ENCODE measurements around the gene EYA4.
A peak's percentile ranks its signal among the peaks of the same experiment; 100 is the strongest.

EYA4 gene

GRCh38 chr6:133241086-133241900 lies at the start of gene EYA4:
Gene EYA4 (plus strand): TSS chr6:133241357. CDS start chr6:133274781, 33,424 bp downstream.
- Histone ChIP-seq H3K4me3 (peak within 1 kb of the TSS; percentile 55), H3K4me1 (peaks cover 8% of the 10 kb centered on the region), H3K36me3 (replicated peaks) (no peaks in the 10 kb centered on the region), H3K27me3 (ENCODE audit: low read depth) (no peaks in the 10 kb centered on the region), H3K9me3 (no peaks in the 10 kb centered on the region)
- in situ Hi-C loops (cut with MboI; ENCODE audit: low sequenced_read_pairs): no loop called here
- peak; percentile 38 to 69 for DNase-seq (ENCODE audit: low spot score in 2 of 2)

- DNase-seq (ENCODE audit: low spot score in 2 of 2): no peak
- Histone ChIP-seq H3K4me3 (no peak overlapping the region), H3K36me3 (replicated peaks) (no peaks in the 10 kb centered on the region), H3K4me1 (no peaks in the 10 kb centered on the region), H3K27me3 (ENCODE audit: low read depth) (no peaks in the 10 kb centered on the region), H3K9me3 (no peaks in the 10 kb centered on the region)
- in situ Hi-C loops (cut with MboI; ENCODE audit: low sequenced_read_pairs): loop anchor here (25.0 kb wide), 1 partner anchor 369 kb away; no protein-coding TSS in a partner anchor
Measured at GRCh38 chr6:133193396-133193795, 47.8 kb upstream of the EYA4 start.

GRCh38 chr6:133198725-133199124 lies 42.4 kb upstream of the EYA4 start:
- H3K36me3 ChIP-seq (replicated peaks): no peaks in the 10 kb centered on the region
- in situ Hi-C loops (cut with MboI; ENCODE audit: low sequenced_read_pairs): loop anchor here (25.0 kb wide), 1 partner anchor 364 kb away; no protein-coding TSS in a partner anchor
- H3K27me3 ChIP-seq (ENCODE audit: low read depth): no peaks in the 10 kb centered on the region
- no peak overlapping the region for H3K4me3 ChIP-seq
- H3K4me1 ChIP-seq: no peaks in the 10 kb centered on the region
- H3K9me3 ChIP-seq: no peaks in the 10 kb centered on the region
- DNase-seq (ENCODE audit: low spot score in 2 of 2): no peak

GRCh38 chr6:133201231-133201630 lies 39.9 kb upstream of the EYA4 start:
- Histone ChIP-seq H3K9me3 (no peaks in the 10 kb centered on the region), H3K4me3 (no peak overlapping the region), H3K36me3 (replicated peaks) (no peaks in the 10 kb centered on the region), H3K27me3 (ENCODE audit: low read depth) (no peaks in the 10 kb centered on the region), H3K4me1 (no peaks in the 10 kb centered on the region)
- in situ Hi-C loops (cut with MboI; ENCODE audit: low sequenced_read_pairs): no loop called here
- DNase-seq (ENCODE audit: low spot score in 2 of 2): no peak

- DNase-seq (ENCODE audit: low spot score in 2 of 2): no peak
- Histone ChIP-seq H3K9me3 (no peaks in the 10 kb centered on the region), H3K36me3 (replicated peaks) (no peaks in the 10 kb centered on the region), H3K4me1 (no peaks in the 10 kb centered on the region), H3K4me3 (no peak overlapping the region), H3K27me3 (ENCODE audit: low read depth) (no peaks in the 10 kb centered on the region)
- in situ Hi-C loops (cut with MboI; ENCODE audit: low sequenced_read_pairs): no loop called here
Measured at GRCh38 chr6:133202610-133203343, 38.4 kb upstream of the EYA4 start.

GRCh38 chr6:133203344-133203697 lies 37.8 kb upstream of the EYA4 start:
- no peaks in the 10 kb centered on the region for H3K9me3 ChIP-seq
- in situ Hi-C loops (cut with MboI; ENCODE audit: low sequenced_read_pairs): no loop called here
- no peak for DNase-seq (ENCODE audit: low spot score in 2 of 2)

GRCh38 chr6:133205304-133205703 lies 35.9 kb upstream of the EYA4 start:
- Histone ChIP-seq H3K4me1 (no peaks in the 10 kb centered on the region), H3K27me3 (ENCODE audit: low read depth) (no peaks in the 10 kb centered on the region), H3K36me3 (replicated peaks) (no peaks in the 10 kb centered on the region), H3K4me3 (no peak overlapping the region), H3K9me3 (no peaks in the 10 kb centered on the region)
- in situ Hi-C loops (cut with MboI; ENCODE audit: low sequenced_read_pairs): no loop called here
- no peak for DNase-seq (ENCODE audit: low spot score in 2 of 2)

More at GRCh38 chr6:133203344-133203697, 37.8 kb upstream of the EYA4 start:
- Histone ChIP-seq H3K4me1 (no peaks in the 10 kb centered on the region), H3K27me3 (ENCODE audit: low read depth) (no peaks in the 10 kb centered on the region), H3K4me3 (no peak overlapping the region), H3K36me3 (replicated peaks) (no peaks in the 10 kb centered on the region)

GRCh38 chr6:133206942-133207341 lies 34.2 kb upstream of the EYA4 start:
- no peaks in the 10 kb centered on the region for H3K27me3 ChIP-seq (ENCODE audit: low read depth)
- no peak overlapping the region for H3K4me3 ChIP-seq
- no peaks in the 10 kb centered on the region for H3K36me3 ChIP-seq (replicated peaks)
- DNase-seq (ENCODE audit: low spot score in 2 of 2): no peak
- H3K9me3 ChIP-seq: no peaks in the 10 kb centered on the region
- in situ Hi-C loops (cut with MboI; ENCODE audit: low sequenced_read_pairs): no loop called here
- H3K4me1 ChIP-seq: no peaks in the 10 kb centered on the region

- Histone ChIP-seq H3K4me3 (no peak overlapping the region), H3K9me3 (no peaks in the 10 kb centered on the region), H3K27me3 (ENCODE audit: low read depth) (no peaks in the 10 kb centered on the region), H3K4me1 (no peaks in the 10 kb centered on the region), H3K36me3 (replicated peaks) (no peaks in the 10 kb centered on the region)
- in situ Hi-C loops (cut with MboI; ENCODE audit: low sequenced_read_pairs): no loop called here
- DNase-seq (ENCODE audit: low spot score in 2 of 2): no peak
Measured at GRCh38 chr6:133207754-133208153, 33.4 kb upstream of the EYA4 start.

- in situ Hi-C loops (cut with MboI; ENCODE audit: low sequenced_read_pairs): no loop called here
- H3K27me3 ChIP-seq (ENCODE audit: low read depth): no peaks in the 10 kb centered on the region
Measured at GRCh38 chr6:133208183-133208755, 32.9 kb upstream of the EYA4 start.

GRCh38 chr6:133214267-133214666 lies 26.9 kb upstream of the EYA4 start:
- no peaks in the 10 kb centered on the region for H3K4me1 ChIP-seq
- in situ Hi-C loops (cut with MboI; ENCODE audit: low sequenced_read_pairs): no loop called here
- no peak for DNase-seq (ENCODE audit: low spot score in 2 of 2)
- H3K27me3 ChIP-seq (ENCODE audit: low read depth): no peaks in the 10 kb centered on the region
- H3K9me3 ChIP-seq: no peaks in the 10 kb centered on the region
- H3K36me3 ChIP-seq (replicated peaks): no peaks in the 10 kb centered on the region
- no peak overlapping the region for H3K4me3 ChIP-seq

More at GRCh38 chr6:133208183-133208755, 32.9 kb upstream of the EYA4 start:
- Histone ChIP-seq H3K4me3 (no peak overlapping the region), H3K4me1 (no peaks in the 10 kb centered on the region), H3K9me3 (no peaks in the 10 kb centered on the region), H3K36me3 (replicated peaks) (no peaks in the 10 kb centered on the region)
- no peak for DNase-seq (ENCODE audit: low spot score in 2 of 2)

GRCh38 chr6:133218852-133219251 lies 22.3 kb upstream of the EYA4 start:
- Histone ChIP-seq H3K27me3 (ENCODE audit: low read depth) (no peaks in the 10 kb centered on the region), H3K36me3 (replicated peaks) (no peaks in the 10 kb centered on the region), H3K4me1 (no peaks in the 10 kb centered on the region; the same call in 1 of the 2 replicates), H3K4me3 (no peak overlapping the region), H3K9me3 (no peaks in the 10 kb centered on the region)
- in situ Hi-C loops (cut with MboI; ENCODE audit: low sequenced_read_pairs): no loop called here
- no peak for DNase-seq (ENCODE audit: low spot score in 2 of 2)

GRCh38 chr6:133223452-133224029 lies 17.6 kb upstream of the EYA4 start:
- no peak overlapping the region for H3K4me3 ChIP-seq
- no peaks in the 10 kb centered on the region for H3K9me3 ChIP-seq
- H3K4me1 ChIP-seq: peaks cover 4% of the 10 kb centered on the region
- H3K27me3 ChIP-seq (ENCODE audit: low read depth): no peaks in the 10 kb centered on the region
- no peak for DNase-seq (ENCODE audit: low spot score in 2 of 2)
- in situ Hi-C loops (cut with MboI; ENCODE audit: low sequenced_read_pairs): no loop called here
- no peaks in the 10 kb centered on the region for H3K36me3 ChIP-seq (replicated peaks)
